HG02852 (cell line): Measurements from ENCODE around the gene RASSF10.

Source experiments
- ATAC-seq: cut with Tn5 transposase; IDR thresholded peaks from one replicate; pipeline ENCODE4 v1.9.1; 2021; ENCODE audit warnings: mild to moderate bottlenecking, moderate library complexity; ENCODE audit not compliant: unreplicated experiment

The RASSF10 gene

DNA sequence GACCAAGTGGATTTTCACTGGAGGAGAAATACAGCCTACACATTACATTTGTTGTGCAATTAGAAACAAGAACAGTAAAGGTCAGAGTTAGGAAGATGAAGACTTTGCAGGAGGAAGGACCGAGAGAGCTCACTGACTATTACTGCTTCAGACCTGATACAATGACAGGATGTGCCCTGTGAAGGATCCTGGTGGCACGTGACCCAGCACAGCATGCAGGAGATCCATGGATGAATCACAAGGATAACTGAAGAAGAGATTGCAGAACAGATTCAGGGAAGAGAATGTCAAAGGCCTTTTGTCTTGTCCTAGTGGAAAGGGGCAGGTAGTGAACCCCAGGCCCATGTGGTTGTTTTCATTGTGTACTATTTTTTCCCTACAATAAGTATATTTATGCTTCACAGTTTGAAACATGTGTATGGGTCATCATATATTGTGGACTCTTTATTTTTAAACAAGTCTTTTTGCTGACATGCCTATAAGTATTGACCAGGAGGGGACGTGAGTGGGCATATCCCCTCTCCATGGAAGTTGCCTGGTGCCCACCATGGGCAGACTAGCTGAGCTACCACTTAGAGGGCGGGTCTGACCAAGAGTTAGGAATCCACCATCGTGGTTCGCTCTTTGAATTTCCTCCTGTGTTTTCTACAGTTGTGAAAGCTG lies 44.3 kb downstream of the RASSF10 start:
- ATAC-seq = no peak

- no peak for ATAC-seq
Observed at GRCh38 chr11:13054278-13054677, 45.2 kb downstream of the RASSF10 start.

DNA sequence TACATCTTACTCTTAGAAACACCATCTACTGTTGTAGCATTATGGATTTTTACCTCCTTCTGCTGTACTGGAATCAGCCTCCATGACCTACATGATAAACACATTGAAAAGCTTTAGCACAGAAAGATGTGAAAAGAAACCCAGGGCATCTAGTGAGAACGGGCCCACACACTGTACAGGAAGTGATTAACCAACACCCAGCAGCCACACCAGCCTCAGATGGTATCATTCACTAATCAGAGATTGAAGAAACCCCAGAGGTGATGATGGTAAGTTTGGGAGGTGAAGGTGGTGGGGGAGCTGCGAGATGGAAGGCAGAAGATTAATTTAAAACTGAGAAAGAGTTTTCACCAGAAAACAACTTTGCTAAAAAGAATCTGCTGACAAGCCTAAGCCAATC lies 46.1 kb downstream of the RASSF10 start:
- no peak for ATAC-seq

DNA sequence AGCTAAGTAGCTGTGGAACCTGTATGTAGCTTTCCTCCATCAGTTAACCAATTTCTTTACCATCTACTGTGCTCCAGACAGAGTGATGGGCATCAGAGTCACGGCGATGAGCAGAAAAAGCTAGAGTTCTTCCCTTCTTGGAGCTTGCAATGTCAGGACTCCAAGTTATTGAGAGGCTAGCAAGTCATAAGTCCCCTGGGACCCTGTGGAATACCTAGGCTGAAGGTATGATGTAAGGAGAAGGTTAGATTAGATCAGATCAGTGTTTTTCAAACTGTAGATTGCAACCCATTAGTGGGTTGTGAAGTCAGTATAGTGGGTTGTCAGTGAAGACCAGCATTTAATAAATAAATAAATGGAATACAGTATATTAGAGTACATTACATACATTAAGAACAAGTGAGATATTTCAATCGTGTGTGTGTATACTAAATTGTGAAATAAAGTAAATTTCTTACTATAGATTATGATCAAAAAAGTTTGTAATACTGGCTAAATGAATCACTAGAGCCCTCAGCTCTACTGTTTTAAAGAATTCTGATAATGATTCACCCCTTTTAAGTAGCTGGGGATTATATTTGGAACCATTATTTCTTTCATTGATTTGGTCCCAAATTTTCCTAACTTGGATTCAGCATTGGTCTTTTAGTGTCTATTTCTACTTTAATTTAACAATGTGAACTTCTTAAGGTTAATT lies 52.3 kb downstream of the RASSF10 start:
- no peak for ATAC-seq
